Esophagus (tissue), 2 donors: ENCODE results near the gene SIX6. TPM values are rescaled to one million over a fixed set of nuclear protein-coding genes. Genes with fewer than 3 reads are reported as not detected.
"Not testable (repeated sequence)": the region's sequence is repeated elsewhere in the genome, so short reads cannot be mapped to it uniquely, and the experiment has no call there.

ENCODE experiments used
- H3K27ac ChIP-seq, 2 donors: one replicate each; pipeline ENCODE4 v1.5.1; 2013; ENCODE audit warnings: low read depth in 2 of 2, mild to moderate bottlenecking in 2 of 2, inconsistent platforms in 1 of 2, low read length in 1 of 2, moderate library complexity in 1 of 2
- H3K27me3 ChIP-seq, 2 donors: one replicate each; pipeline ENCODE4 v1.6.1; 2013; ENCODE audit warnings: low read length in 2 of 2, control low read depth in 1 of 2, mild to moderate bottlenecking in 1 of 2; ENCODE audit not compliant: insufficient read depth in 2 of 2, control insufficient read depth in 1 of 2
- H3K36me3 ChIP-seq, 2 donors: one replicate each; pipeline ENCODE4 v1.6.1; 2013; ENCODE audit warnings: low read length in 1 of 2; ENCODE audit not compliant: control insufficient read depth in 2 of 2, insufficient read depth in 2 of 2
- H3K4me1 ChIP-seq, 2 donors: one replicate each; pipeline ENCODE4 v1.6.1; 2013; ENCODE audit warnings: low read length in 1 of 2; ENCODE audit not compliant: control insufficient read depth in 2 of 2, insufficient read depth in 2 of 2
- H3K4me3 ChIP-seq, 2 donors: one replicate each; pipeline ENCODE4 v1.5.1; 2013; ENCODE audit warnings: low read length in 2 of 2, mild to moderate bottlenecking in 2 of 2, low read depth in 1 of 2, moderate library complexity in 1 of 2
- H3K9me3 ChIP-seq, 2 donors: one replicate each; pipeline ENCODE4 v1.6.1; 2013; ENCODE audit warnings: mild to moderate bottlenecking in 2 of 2, low read depth in 1 of 2, low read length in 1 of 2, moderate library complexity in 1 of 2; ENCODE audit not compliant: control insufficient read depth in 2 of 2, insufficient read depth in 1 of 2
- WGBS, 2 donors: extraction: QIAGEN DNeasy Blood & Tissue Kit; methylation state at CpG; one replicate each; pipeline ENCODE4 v1.1.7; 2013; 5-methylcytosine and 5-hydroxymethylcytosine counted together
- polyA plus RNA-seq, 2 donors: library from polyadenylated mRNA; stranded (reverse); fragments of 200-250 nt; gene quantifications; one replicate each; pipeline ENCODE4 v1.2.3, GENCODE V29; 2013
- donor health status: healthy with polysubstance abuse.
- donor health status: Bipolar disorder and iron deficiency.

The SIX6 gene
- polyA plus RNA-seq = not detected

DNA sequence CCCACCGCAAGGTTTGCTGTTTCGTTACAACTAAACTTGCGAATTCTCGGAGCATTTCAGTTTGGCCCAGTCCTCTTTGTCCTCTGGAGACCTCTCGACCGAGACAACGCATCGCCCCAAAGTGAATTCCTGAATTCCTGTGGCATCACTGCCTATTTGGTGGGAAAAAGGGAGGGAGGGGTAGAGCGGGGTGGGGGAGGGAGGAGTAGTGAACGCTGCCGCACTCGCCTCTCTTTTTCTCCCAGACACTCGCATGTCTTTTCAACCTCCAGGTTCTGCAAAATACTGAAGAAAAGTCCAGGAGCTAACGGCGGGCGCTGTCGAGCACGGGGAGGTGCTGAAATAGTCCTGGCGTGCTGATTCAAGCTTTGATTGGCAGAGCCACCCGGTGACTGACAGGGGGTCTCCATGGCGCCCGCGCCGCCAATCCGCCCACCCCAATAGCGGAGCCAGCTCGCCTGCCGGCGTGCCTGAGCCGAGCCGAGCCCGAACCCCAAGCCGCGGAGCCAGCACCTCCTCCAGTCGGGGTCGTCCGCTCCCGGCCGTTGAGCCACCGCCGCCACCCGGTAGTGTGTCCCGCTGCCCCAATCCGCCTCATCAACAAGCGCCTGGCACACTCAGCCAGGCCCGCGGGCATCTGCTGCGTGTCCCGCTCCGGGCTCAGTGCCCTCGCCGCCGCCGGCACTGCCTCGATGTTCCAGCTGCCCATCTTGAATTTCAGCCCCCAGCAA is at the start of gene SIX6:
Gene SIX6 (plus strand): TSS at position 440 of the 731 bp plus-strand sequence. CDS start 253 bp downstream, at position 693.
- Histone ChIP-seq H3K4me1 (peaks cover 3 to 14% of the 10 kb centered on the region in 2 donors), H3K9me3 (peaks cover 0 to 6% of the 10 kb centered on the region in 2 donors), H3K36me3 (no peaks in the 10 kb centered on the region), H3K4me3 (no peak within 1 kb of the TSS), H3K27ac (no peak within 1 kb of the TSS), H3K27me3 (peaks cover 30 to 57% of the 10 kb centered on the region in 2 donors)
- 5% methylated on average over 54 to 55 of the region's 55 CpGs for WGBS, 2 donors

DNA sequence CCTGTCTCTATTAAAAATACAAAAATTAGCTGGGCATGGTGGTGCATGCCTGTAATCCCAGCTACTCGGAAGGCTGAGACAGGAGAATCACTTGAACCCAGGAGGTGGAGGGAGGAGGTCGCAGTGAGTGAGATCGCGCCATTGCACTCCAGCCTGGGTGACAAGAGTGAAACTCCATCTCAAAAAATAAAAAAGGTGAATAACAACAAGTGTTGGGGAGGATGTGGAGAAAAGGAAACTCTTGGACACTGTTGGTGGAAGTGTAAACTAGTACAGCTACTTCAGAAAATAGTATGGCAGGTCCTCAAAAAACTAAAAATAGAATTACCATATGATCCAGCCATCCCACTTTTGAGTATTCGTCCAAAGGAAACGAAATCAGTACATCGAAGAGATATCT is 28.7 kb upstream of the SIX6 start:
- H3K9me3 ChIP-seq, H3K4me1 ChIP-seq, H3K4me3 ChIP-seq, H3K27ac ChIP-seq, H3K27me3 ChIP-seq, H3K36me3 ChIP-seq: not testable (repeated sequence)
- WGBS, 2 donors = 96 to 97% methylated on average over 7 of the region's 7 CpGs

DNA sequence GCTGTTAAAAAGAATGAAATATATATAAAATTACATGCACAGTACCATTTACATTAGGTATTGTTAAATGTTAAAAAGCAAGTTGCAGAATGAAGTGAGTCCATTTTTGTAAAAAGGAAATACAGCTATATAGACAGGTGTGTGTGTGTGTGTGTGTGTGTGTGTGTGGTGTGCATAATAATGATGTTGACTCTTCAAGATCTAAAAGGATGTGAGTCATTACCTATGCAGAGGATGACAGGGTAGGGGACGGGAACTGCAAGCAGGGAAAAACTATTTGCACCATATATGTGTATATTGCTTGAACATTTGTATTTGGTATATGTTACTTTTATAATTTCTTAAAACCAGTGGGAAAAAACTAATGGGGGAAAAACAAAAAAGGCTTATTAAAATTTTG is 26.2 kb upstream of the SIX6 start:
- Histone ChIP-seq H3K4me3 (no peak overlapping the region), H3K4me1 (peaks cover 0 to 2% of the 10 kb centered on the region in 2 donors), H3K27ac (no peak overlapping the region), H3K9me3 (peaks cover 2 to 10% of the 10 kb centered on the region in 2 donors), H3K27me3 (peaks cover 0 to 11% of the 10 kb centered on the region in 2 donors), H3K36me3 (no peaks in the 10 kb centered on the region)
- 51 to 65% methylated on average over 1 of the region's 1 CpG for WGBS, 2 donors

DNA sequence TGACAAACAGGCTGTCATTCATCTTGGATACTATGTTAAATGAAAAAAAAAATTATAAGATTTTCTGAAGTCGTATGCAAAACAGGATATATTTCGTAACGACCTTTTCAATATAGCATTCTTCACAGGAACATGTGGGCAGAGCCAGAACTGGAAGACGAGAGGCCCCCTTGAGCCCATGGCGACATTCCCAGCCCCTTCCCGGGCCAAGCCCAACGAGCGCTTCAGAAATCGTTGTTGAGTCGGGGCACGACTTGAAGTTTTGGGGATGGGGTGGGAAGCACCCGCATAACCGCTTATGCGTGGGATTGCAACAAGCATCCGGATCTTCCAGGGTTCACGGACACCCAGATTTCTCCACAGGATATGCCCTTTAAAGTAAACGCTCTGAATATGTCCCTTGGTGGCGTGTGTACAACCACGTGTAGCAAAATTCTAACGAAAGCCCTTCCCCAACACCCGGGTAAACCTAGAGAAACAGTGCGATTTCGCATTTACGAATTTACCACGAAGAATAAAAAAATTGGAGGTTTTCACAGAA is 23.8 kb upstream of the SIX6 start:
- 14% methylated on average over 25 of the region's 25 CpGs for WGBS, 2 donors
- peaks cover 2 to 10% of the 10 kb centered on the region in 2 donors for H3K9me3 ChIP-seq
- peaks cover 0 to 2% of the 10 kb centered on the region in 2 donors for H3K4me1 ChIP-seq
- H3K27ac ChIP-seq = no peak overlapping the region
- no peaks in the 10 kb centered on the region for H3K36me3 ChIP-seq
- H3K27me3 ChIP-seq = peaks cover 0 to 11% of the 10 kb centered on the region in 2 donors
- no peak overlapping the region for H3K4me3 ChIP-seq

DNA sequence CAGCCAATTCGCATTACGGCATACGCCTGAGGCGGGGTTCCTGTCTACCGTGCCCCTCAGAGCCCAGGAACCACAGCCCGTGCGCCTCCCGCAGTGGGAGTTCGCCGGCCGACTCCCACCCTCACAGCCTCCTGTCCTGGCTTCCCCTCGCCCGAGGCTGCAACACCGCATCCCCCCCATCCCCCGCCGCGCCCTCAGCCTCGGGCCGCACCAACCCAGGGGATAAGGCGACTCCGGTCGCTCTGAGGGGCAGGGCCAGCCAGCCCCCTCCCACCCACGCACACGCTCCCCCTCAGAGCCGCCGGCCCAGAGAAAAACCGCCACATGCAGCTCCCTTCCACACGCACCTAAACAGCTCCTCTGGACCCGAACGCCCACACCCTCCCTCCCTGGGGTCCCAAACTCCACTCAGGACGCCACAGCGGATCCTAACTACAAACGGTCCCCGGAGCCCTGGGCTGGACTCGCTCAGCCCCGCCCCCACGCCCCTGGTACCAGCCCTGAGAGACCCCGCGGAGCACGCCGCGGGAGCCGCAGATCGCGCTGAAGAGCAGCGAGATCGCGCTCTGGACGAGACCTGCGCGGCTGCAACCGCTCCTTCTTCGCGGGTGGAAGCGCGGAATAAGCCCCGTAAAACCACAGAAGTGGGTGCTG is 23.2 kb upstream of the SIX6 start, which contains the start of gene C14orf39:
Gene C14orf39 (minus strand): TSS at position 466 of the 654 bp plus-strand sequence. CDS start 985 bp downstream, outside the sequence.
- Histone ChIP-seq H3K9me3 (peaks cover 2 to 10% of the 10 kb centered on the region in 2 donors), H3K4me3 (no peak within 1 kb of the TSS), H3K36me3 (no peaks in the 10 kb centered on the region), H3K27me3 (peaks cover 0 to 11% of the 10 kb centered on the region in 2 donors), H3K27ac (no peak within 1 kb of the TSS), H3K4me1 (peaks cover 0 to 2% of the 10 kb centered on the region in 2 donors)
- 9 to 10% methylated on average over 57 of the region's 57 CpGs for WGBS, 2 donors

DNA sequence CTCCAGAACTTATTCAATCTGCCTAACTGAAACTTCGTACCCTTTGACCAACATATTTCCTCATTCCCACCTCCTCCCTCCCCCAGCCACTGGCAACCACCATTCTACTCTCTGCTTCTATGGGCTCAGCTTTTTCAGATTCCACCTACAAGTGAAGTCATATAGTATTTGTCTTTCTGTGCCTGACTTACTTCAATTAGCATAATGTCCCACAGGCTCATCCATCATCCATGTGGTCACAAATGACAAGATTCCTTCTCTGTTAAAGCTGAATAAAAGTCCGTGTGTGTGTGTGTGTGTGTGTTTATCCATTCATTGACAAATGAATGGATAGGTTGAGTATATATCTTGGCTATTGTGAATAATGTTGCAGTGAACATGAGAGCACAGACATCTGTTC is 21.7 kb upstream of the SIX6 start:
- Histone ChIP-seq H3K9me3 (peaks cover 2 to 10% of the 10 kb centered on the region in 2 donors), H3K4me1 (peaks cover 0 to 2% of the 10 kb centered on the region in 2 donors), H3K36me3 (no peaks in the 10 kb centered on the region), H3K4me3 (no peak overlapping the region), H3K27me3 (peaks cover 0 to 11% of the 10 kb centered on the region in 2 donors), H3K27ac (no peak overlapping the region)
- WGBS, 2 donors = 17 to 32% methylated on average over 2 of the region's 2 CpGs

DNA sequence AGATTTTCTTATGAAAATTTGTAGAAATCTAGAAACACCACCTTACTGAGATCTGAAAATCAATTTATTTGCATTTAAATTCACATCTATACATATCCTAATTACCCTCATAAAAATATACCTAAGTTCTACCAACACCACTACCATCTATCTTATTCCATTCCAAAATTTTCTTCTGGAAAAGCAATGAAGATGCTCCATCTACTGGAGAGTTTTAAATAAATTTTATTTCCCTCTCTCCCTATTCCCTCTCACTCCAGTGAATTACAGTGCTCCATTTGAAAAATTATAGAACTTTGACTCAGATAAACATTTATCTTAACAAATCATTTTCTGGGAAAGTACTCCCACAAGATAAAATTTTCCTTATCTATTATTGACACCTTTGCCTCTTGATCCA is 20.8 kb upstream of the SIX6 start:
- H3K4me3 ChIP-seq = no peak overlapping the region
- peaks cover 0 to 2% of the 10 kb centered on the region in 2 donors for H3K4me1 ChIP-seq

DNA sequence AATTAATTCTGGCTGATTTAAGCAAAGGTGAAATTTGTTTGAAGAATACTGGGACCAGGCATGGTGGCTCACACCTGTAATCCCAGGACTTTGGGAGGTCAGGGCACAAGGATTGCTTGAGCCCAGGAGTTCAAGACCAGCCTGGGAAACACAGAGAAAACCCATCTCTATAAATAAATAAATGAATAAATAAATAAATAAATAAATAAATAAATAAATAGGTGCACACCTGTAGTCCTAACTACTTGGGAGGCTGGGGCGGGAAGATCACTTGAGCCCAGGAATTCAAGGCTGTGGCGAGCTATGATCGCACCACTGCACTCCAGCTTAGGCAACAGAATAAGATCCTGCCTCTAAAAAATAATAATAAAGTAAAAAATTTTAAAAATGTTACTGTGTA is 18.7 kb upstream of the SIX6 start:
- Histone ChIP-seq H3K27ac (no peak overlapping the region), H3K4me3 (no peak overlapping the region), H3K36me3 (no peaks in the 10 kb centered on the region), H3K4me1 (peaks cover 0 to 2% of the 10 kb centered on the region in 2 donors), H3K27me3 (peaks cover 0 to 7% of the 10 kb centered on the region in 2 donors), H3K9me3 (peaks cover 2 to 7% of the 10 kb centered on the region in 2 donors)
- 91 to 94% methylated on average over 3 of the region's 3 CpGs for WGBS, 2 donors

More for the DNA sequence above, 20.8 kb upstream of the SIX6 start:
- Histone ChIP-seq H3K27ac (no peak overlapping the region), H3K36me3 (no peaks in the 10 kb centered on the region), H3K9me3 (peaks cover 2 to 10% of the 10 kb centered on the region in 2 donors), H3K27me3 (peaks cover 0 to 11% of the 10 kb centered on the region in 2 donors)

DNA sequence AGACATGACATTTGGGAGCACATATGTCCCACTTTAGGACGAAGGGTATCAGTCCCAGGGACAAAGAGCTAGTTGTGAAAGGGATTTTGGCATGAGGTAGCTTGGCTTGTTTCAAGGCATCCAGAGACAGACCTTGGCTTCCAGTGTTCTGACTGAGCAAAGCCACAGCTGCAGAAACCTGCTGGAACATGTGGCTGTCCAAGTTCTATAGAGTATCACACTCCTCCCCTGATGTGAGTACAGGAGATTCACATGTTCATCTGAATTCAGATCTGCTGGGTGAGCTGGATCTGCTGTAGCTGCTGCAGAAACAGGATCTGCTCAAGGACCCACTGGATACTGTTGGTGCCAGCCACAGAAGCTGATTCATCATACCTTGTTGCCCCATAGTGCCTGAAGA is 13.0 kb upstream of the SIX6 start:
- H3K36me3 ChIP-seq = no peaks in the 10 kb centered on the region
- 50 to 55% methylated on average over 1 of the region's 1 CpG for WGBS, 2 donors

More for the DNA sequence above, 13.0 kb upstream of the SIX6 start:
- no peak overlapping the region for H3K27ac ChIP-seq
- peaks cover 0 to 2% of the 10 kb centered on the region in 2 donors for H3K27me3 ChIP-seq
- H3K4me1 ChIP-seq = no peaks in the 10 kb centered on the region
- no peak overlapping the region for H3K4me3 ChIP-seq
- H3K9me3 ChIP-seq = no peaks in the 10 kb centered on the region
